ENCODE data around the gene GOLT1A. TPM values are rescaled to one million over a fixed set of nuclear protein-coding genes. Genes with fewer than 3 reads are reported as not detected.
"Not testable (repeated sequence)": the region's sequence is repeated elsewhere in the genome, so short reads cannot be mapped to it uniquely, and the experiment has no call there.

The GOLT1A gene
- polyA plus RNA-seq, 3 donors from 2014 or later, result not detected

DNA sequence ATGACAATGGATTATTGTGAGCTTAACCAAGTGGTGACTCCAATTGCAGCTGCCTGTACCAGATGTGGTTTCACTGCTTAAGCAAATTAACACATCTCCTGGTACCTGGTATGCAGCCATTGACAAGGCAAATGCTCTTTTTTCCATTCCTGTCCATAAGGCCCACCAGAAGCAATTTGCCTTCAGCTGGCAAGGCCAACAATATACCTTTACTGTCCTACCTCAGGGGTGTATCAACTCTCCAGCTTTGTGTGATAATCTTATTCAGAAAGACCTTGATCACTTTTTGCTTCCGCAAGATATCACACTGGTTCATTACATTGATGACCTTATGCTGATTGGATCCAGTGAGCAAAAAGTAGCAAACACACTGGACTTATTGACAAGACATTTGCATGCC is 23.7 kb upstream of the GOLT1A start:
- not testable (repeated sequence) for H3K4me1 Mint-ChIP-seq, H3K27ac Mint-ChIP-seq

DNA sequence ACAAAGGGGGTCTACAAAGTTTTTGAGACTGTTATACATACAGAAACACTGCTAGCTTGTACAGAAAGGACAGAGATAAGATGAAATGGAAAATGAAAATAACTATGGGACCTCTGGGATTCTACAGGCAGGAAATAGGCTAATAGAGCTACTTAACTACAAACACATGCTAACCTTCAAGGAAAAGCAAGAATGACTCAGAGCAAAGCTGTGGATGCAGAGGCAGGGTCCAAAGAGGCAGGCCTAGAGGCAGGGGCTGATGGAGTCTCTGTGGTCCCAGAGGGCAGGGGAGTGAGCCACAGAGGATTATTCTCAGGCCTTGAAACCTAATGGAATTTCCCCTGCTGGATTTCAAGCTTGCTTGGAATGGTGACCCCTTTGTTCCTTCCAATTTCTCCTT is 18.7 kb upstream of the GOLT1A start:
- no peak overlapping the region for H3K4me3 Mint-ChIP-seq

More for the DNA sequence above, 23.7 kb upstream of the GOLT1A start:
- H3K4me3 Mint-ChIP-seq; DNase-seq; H3K36me3 Mint-ChIP-seq; H3K9me3 Mint-ChIP-seq; H3K27me3 Mint-ChIP-seq (ENCODE audit: low read depth in 3 of 3): not testable (repeated sequence)

GRCh38 chr1:204230211-204230610 is 16.4 kb upstream of the GOLT1A start:
- no peaks in the 10 kb centered on the region for H3K4me1 Mint-ChIP-seq
- peaks cover 0 to 7% (median 1%) of the 10 kb centered on the region in 3 donors for H3K27me3 Mint-ChIP-seq (ENCODE audit: low read depth in 3 of 3)
- H3K9me3 Mint-ChIP-seq, result no peaks in the 10 kb centered on the region
- H3K4me3 Mint-ChIP-seq, result no peak overlapping the region
- no peak overlapping the region for H3K27ac Mint-ChIP-seq
- no peaks in the 10 kb centered on the region for H3K36me3 Mint-ChIP-seq
- no peak for DNase-seq

More for the DNA sequence above, 18.7 kb upstream of the GOLT1A start:
- no peak for DNase-seq
- no peak overlapping the region for H3K27ac Mint-ChIP-seq
- no peaks in the 10 kb centered on the region for H3K4me1 Mint-ChIP-seq
- H3K36me3 Mint-ChIP-seq, result no peaks in the 10 kb centered on the region
- H3K9me3 Mint-ChIP-seq, result no peaks in the 10 kb centered on the region
- H3K27me3 Mint-ChIP-seq (ENCODE audit: low read depth in 3 of 3), result peaks cover 0 to 6% (median 1%) of the 10 kb centered on the region in 3 donors

DNA sequence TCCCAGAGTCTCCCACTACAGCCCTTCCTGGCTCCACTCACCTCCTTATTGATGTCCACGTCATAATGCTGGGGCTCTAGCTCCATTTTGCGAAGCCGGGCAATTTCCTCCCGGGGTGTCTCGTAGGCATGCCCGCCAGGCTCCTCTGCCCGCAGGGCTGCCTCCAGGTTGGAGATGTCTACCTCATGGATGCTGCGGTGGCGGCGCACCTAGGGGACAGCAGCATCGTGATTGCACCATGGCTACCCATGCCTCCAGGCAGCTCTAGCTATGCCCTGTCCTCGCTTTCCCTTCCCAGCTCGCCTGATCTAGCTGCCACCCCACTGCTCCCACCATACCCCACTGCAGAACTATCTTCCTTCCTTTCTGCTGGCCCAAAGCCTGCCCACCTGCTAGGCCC is 15.1 kb upstream of the GOLT1A start:
- DNase-seq, result no peak
- H3K27ac Mint-ChIP-seq, result peak overlapping the region in 1 of 6 donors; percentile 13
- H3K4me1 Mint-ChIP-seq, result no peaks in the 10 kb centered on the region
- H3K9me3 Mint-ChIP-seq, result no peaks in the 10 kb centered on the region
- H3K27me3 Mint-ChIP-seq (ENCODE audit: low read depth in 3 of 3), result peaks cover 0 to 7% (median under 1%) of the 10 kb centered on the region in 3 donors
- H3K36me3 Mint-ChIP-seq, result no peaks in the 10 kb centered on the region
- H3K4me3 Mint-ChIP-seq, result no peak overlapping the region

GRCh38 chr1:204227996-204228785 is 14.4 kb upstream of the GOLT1A start:
- H3K36me3 Mint-ChIP-seq, result no peaks in the 10 kb centered on the region
- H3K27ac Mint-ChIP-seq, result no peak overlapping the region
- no peaks in the 10 kb centered on the region for H3K9me3 Mint-ChIP-seq
- H3K4me3 Mint-ChIP-seq, result no peak overlapping the region
- peaks cover 0 to 7% (median 0%) of the 10 kb centered on the region in 3 donors for H3K27me3 Mint-ChIP-seq (ENCODE audit: low read depth in 3 of 3)
- no peak for DNase-seq
- no peaks in the 10 kb centered on the region for H3K4me1 Mint-ChIP-seq

GRCh38 chr1:204227351-204227750 is 13.6 kb upstream of the GOLT1A start:
- Mint-ChIP-seq H3K27ac (no peak overlapping the region), H3K36me3 (no peaks in the 10 kb centered on the region)
- DNase-seq, result no peak

GRCh38 chr1:204225841-204226735 is 12.3 kb upstream of the GOLT1A start:
- Mint-ChIP-seq H3K4me3 (no peak overlapping the region), H3K4me1 (no peaks in the 10 kb centered on the region), H3K9me3 (no peaks in the 10 kb centered on the region), H3K27me3 (ENCODE audit: low read depth in 3 of 3) (peaks cover 0 to 9% (median 2%) of the 10 kb centered on the region in 3 donors), H3K27ac (no peak overlapping the region), H3K36me3 (no peaks in the 10 kb centered on the region)
- no peak for DNase-seq

More at GRCh38 chr1:204227351-204227750, 13.6 kb upstream of the GOLT1A start:
- H3K9me3 Mint-ChIP-seq, result no peaks in the 10 kb centered on the region
- no peak overlapping the region for H3K4me3 Mint-ChIP-seq
- H3K27me3 Mint-ChIP-seq (ENCODE audit: low read depth in 3 of 3), result peaks cover 0 to 7% (median 0%) of the 10 kb centered on the region in 3 donors
- no peaks in the 10 kb centered on the region for H3K4me1 Mint-ChIP-seq

DNA sequence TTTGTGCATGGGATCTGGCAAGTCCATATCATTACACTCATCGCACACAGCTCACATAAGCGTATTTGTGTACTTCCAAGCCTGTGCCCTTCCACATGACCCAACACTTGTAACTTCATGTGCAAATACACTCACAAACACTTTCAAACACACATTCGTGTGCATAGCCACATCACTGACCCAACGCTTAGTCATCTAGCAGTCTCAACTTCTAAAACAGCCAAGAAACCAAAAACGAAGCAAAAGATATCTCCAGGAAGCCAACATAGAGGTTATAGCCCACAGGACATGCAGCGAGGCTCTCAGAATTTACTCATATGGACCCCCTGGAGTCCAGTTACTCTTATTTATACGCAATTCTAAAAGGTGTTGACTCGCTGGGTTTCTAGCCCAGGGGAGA is 10.9 kb upstream of the GOLT1A start:
- Mint-ChIP-seq H3K9me3 (no peaks in the 10 kb centered on the region), H3K36me3 (no peaks in the 10 kb centered on the region), H3K27me3 (ENCODE audit: low read depth in 3 of 3) (peaks cover 0 to 9% (median 2%) of the 10 kb centered on the region in 3 donors), H3K4me1 (no peaks in the 10 kb centered on the region), H3K4me3 (no peak overlapping the region), H3K27ac (no peak overlapping the region)
- DNase-seq, result no peak

GRCh38 chr1:204223129-204223860 is 9.5 kb upstream of the GOLT1A start:
- Mint-ChIP-seq H3K4me1 (peaks cover 6 to 8% of the 10 kb centered on the region in 2 donors), H3K9me3 (no peaks in the 10 kb centered on the region), H3K27ac (no peak overlapping the region), H3K4me3 (no peak overlapping the region), H3K36me3 (no peaks in the 10 kb centered on the region), H3K27me3 (ENCODE audit: low read depth in 3 of 3) (peaks cover 1 to 5% (median 3%) of the 10 kb centered on the region in 3 donors)
- no peak for DNase-seq

GRCh38 chr1:204222764-204223055 is 8.9 kb upstream of the GOLT1A start:
- Mint-ChIP-seq H3K27ac (no peak overlapping the region), H3K27me3 (ENCODE audit: low read depth in 3 of 3) (peaks cover 1 to 5% (median 5%) of the 10 kb centered on the region in 3 donors), H3K36me3 (no peaks in the 10 kb centered on the region), H3K4me1 (peaks cover 6 to 12% of the 10 kb centered on the region in 2 donors), H3K9me3 (no peaks in the 10 kb centered on the region), H3K4me3 (no peak overlapping the region)
- no peak for DNase-seq

GRCh38 chr1:204222006-204222763 is 8.4 kb upstream of the GOLT1A start:
- H3K36me3 Mint-ChIP-seq, result no peaks in the 10 kb centered on the region
- no peak overlapping the region for H3K27ac Mint-ChIP-seq
- DNase-seq, result no peak
- no peak overlapping the region for H3K4me3 Mint-ChIP-seq
- no peaks in the 10 kb centered on the region for H3K9me3 Mint-ChIP-seq
- peaks cover 1 to 5% (median 2%) of the 10 kb centered on the region in 3 donors for H3K27me3 Mint-ChIP-seq (ENCODE audit: low read depth in 3 of 3)
- peaks cover 6 to 12% of the 10 kb centered on the region in 2 donors for H3K4me1 Mint-ChIP-seq

DNA sequence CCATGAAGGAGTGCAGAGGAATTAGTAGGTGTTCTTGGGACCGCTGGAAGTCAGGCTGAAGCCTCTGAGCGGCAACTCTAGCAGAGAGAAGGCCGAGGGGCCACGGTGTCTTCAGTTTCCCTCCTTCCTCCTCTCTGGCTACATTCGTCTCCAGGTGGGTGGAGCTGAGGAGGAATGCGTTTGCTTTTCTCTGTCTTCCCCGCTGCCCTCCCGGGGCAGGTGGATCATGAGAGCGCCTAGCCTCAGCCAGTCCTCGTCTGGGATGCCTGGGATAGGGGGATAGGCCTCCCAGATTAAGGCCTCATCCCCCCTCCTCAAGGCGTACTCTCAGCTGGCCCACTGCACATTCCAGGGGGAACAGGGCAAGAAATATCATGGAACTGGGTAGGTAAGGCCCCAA is 7.5 kb upstream of the GOLT1A start:
- Mint-ChIP-seq H3K9me3 (no peaks in the 10 kb centered on the region), H3K4me3 (no peak overlapping the region), H3K27me3 (ENCODE audit: low read depth in 3 of 3) (peaks cover 1 to 5% (median 2%) of the 10 kb centered on the region in 3 donors), H3K27ac (no peak overlapping the region), H3K36me3 (no peaks in the 10 kb centered on the region), H3K4me1 (peaks cover 6 to 12% of the 10 kb centered on the region in 2 donors)
- no peak for DNase-seq

DNA sequence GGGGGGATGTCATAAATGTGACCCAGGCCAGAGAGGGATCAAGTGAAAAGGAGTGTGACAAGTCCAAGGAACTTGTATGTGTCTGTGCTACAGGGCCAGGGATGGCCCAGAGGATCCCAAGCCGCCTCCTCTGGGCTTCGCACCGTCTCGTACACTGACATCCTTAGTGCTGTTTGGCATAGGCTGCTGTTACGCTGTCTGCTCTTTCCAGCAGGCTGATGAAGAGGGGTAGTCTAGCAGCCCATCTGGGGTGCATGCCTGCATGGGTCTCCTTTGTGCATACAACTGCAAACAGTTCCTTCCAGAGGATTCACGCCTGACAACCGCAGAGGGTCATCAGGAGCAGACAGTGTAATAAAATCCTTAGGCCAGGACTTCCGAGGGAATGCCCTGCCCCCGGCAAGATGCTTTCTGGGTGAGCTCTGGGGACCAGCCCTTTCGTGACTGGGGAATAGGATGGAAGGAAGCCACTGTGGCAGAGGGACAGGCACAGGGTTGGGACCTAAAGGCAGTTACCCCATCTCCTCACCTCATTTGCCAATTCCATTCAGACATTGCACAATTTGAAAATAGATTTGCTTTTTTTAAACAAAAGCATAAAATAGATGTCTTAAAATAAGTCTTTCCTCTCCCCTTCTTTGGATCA is 6.3 kb upstream of the GOLT1A start:
- Mint-ChIP-seq H3K27ac (no peak overlapping the region), H3K27me3 (ENCODE audit: low read depth in 3 of 3) (peaks cover 1 to 5% (median 2%) of the 10 kb centered on the region in 3 donors), H3K36me3 (no peaks in the 10 kb centered on the region), H3K4me3 (no peak overlapping the region), H3K4me1 (peaks cover 6 to 12% of the 10 kb centered on the region in 2 donors), H3K9me3 (no peaks in the 10 kb centered on the region)
- DNase-seq, result no peak
